ENCODE data around the gene PIM2.
"Not testable (repeated sequence)": the region's sequence is repeated elsewhere in the genome, so short reads cannot be mapped to it uniquely, and the experiment has no call there.

Gene PIM2

DNA sequence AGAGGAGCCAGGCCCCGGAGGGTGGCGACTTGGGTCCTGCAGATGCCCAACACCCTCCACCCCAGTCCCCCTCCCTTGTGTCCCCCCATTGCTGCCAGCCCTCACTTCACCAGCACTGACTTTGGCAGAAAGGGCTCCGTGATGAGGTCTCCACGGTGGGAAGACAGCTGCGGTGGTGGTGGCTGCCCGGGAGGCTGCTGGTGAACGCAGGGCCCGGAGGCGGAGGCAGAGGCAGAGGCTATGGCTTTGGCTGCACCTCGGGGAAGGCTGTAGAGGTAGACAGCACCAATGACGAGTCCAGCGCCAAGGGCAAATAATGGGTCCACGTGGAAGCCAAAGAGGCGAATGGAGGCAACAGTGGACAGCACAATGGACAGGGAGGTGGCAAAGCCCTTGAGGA is 14.2 kb downstream of the PIM2 start:
- no peak for DNase-seq

DNA sequence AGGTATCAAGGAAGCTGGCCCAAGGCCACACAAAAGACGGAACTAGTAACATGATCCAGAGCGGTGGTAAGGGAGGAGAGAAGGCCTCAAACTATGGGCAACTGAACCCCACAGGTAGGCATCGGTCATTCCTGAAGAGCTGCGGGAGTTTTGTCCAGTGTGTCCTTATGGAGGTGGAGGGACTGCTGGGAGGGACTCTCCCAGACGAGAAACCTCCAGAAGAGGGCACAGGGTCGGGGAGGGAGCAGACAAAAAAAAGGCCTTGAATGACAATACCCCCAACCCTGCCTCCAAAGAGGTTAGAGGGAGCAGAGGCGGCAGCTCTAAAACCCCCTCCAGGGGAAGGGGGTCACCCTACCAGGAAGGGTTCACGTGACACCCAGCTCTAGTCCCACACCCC is 14.6 kb downstream of the PIM2 start:
- DNase-seq, result no peak

DNA sequence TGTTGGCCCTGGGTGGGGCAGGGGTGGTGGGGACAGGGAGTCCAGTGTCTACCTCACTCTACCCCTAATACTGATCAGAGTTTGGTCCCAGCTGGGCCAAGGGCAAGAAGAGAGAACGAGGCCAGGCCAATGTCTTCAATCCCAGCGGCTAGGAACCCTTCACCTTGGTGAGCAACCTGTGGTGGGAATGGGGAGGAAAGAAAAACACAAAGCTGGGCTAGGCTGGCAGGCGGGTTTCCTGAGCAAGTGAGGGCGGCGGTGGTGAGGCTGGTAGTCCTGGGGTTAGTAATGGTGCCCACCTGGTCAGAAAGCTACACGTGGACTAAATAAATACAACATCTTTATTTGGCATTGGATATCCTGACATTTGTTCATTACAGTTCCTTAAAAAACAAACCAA is 15.5 kb downstream of the PIM2 start:
- DNase-seq, result no peak

DNA sequence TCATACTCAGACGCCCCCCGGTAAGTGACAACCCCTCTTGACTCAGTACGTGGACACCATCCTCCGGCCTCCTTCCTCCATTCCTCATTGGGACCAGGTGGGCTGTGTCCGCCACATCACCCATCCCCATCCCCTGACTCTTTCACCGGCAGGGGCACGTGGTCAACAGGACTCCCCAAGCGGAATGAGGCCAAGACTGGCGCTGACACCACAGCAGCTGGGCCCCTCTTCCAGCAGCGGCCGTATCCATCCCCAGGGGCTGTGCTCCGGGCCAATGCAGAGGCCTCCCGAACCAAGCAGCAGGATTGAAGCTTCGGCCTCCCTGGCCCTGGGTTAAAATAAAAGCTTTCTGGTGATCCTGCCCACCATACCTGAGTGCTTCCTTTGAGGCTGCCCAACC is 16.0 kb downstream of the PIM2 start:
- no peak for DNase-seq

- no peak for DNase-seq
These were observed 16.7 kb downstream of the PIM2 start for GRCh38 chrX:48902135-48902534.

GRCh38 chrX:48901069-48901468 is 17.8 kb downstream of the PIM2 start:
- DNase-seq, result no peak

GRCh38 chrX:48899078-48899410 is 19.8 kb downstream of the PIM2 start:
- DNase-seq, result no peak

DNA sequence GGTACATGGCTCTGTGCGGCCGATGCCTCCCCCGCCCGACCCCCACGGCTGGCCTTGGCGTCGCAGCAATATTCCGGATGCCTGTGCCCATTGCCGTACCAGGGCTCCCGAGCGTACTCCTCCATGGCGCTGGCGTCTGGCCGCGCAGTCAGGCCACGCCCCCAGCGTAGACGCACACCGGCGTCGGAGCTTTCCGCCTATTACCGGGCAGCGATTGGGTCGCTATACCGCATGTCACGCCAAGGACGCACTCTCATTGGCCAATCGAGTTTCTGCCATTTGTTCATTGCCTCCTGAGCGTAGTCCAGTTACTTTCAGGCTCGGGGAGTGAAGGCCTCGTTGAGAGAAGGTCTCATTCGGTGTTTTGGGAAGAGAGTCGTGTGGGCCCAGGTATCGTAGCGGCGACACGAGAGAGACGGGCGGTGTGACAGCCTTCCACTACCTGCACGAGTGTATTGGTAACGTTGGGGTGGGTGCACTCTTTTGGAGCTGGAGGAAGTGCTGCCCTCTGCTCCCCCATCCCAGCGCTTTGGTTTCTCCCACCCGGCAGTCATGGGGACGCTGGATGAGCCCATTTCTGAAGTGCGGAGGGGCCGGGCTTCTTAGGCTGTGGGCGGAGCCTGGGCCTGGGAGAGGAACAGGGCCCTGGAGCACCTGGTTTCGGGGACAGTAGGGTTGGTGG is 21.1 kb downstream of the PIM2 start, which contains the start of the genes PQBP1 and TIMM17B:
Gene PQBP1 (plus strand): TSS at position 306 of the 682 bp plus-strand sequence. CDS start 580 bp downstream, outside the sequence.
Gene TIMM17B (minus strand): TSS at position 144 of the 682 bp plus-strand sequence. CDS start 19 bp downstream, at position 125.
- DNase-seq, result peak; percentile 97

GRCh38 chrX:48897157-48897624 is 21.6 kb downstream of the PIM2 start:
- DNase-seq, result peak; percentile 70

DNA sequence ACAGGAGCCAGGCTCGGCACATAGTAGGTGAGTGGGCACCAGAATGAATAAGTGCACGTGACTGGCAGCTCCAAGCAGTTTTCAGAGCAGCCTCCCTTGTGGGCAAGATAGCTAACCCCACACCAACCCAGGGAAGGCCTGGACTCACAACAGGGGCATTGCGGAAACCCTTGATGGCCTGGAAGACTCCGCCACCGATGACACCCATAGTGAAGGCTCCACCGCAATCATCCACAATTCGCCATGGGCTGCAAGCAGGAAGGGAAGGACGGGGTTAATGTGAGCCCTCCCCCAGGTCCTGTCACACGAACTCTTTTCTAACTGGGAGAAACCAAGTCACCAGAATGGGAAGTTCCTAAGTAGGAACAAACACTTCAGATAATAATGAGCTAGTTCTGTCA is 22.2 kb downstream of the PIM2 start:
- DNase-seq, result no peak

DNA sequence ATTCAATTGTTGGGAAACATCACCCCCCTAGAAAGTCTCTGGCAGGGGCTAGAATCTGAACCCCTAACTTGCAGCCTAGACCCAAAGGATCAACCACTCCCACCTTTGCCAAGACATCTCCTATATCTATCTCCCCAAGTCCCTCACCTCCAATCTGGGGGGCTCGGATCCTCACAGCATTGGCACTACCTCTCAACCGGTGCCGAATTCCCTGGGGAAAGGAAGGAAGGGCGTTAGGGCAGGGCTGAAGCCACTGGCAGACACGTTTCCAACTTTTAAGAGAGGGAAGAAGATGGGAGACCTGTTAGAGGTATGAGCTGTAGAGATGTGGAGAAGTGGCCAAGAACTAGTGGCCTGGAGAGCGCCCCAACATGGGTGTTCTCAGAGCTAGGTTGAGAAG is 23.9 kb downstream of the PIM2 start:
- DNase-seq, result no peak

GRCh38 chrX:48893556-48894348 is 25.1 kb downstream of the PIM2 start:
- DNase-seq, result no peak

GRCh38 chrX:48892896-48893295 is 25.9 kb downstream of the PIM2 start:
- no peak for DNase-seq

DNA sequence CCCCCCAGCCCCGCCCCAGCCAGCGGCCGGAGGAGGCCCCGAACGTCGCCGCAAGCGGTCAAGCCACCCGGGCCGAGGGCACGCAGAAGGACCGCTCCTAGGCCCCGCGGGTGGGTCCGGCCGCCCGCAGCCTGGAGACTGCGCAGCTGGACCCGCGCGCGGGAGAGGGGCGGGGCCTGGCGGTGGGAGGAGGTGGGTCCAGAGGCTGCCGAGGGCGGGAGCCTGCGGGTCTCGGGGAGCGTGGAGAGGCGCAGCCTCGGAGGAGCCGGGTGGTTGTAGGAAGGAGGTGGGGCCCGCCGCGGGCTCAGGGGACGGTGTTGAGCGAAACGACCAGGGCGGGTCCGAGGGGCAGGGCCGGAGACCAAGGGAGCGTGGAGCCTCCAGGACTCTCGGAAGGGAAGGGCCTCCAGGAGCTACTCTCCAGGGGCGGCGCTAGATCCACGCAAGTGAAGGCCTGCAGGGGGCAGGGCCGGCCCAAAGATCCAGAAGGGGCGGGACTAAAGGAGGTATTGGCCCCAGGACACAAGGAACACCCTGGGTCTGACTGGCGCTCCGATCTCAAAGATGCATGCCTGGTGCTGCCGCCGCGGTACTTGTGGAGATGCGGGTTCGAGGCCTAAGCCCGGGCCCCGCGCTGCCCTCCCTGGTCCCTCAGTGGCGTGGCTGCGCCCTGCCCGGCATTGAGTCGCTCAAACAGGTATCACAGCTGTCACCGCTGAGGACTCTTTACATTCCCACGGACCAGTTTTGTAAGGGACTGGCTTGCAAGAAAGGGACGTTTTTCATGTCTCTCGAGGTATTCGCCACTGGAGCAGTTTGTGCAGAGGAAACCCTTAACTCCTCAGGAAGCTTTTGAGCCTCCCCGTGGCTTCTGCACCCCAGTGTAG is 27.2 kb downstream of the PIM2 start:
- peak; percentile 86 for DNase-seq

DNA sequence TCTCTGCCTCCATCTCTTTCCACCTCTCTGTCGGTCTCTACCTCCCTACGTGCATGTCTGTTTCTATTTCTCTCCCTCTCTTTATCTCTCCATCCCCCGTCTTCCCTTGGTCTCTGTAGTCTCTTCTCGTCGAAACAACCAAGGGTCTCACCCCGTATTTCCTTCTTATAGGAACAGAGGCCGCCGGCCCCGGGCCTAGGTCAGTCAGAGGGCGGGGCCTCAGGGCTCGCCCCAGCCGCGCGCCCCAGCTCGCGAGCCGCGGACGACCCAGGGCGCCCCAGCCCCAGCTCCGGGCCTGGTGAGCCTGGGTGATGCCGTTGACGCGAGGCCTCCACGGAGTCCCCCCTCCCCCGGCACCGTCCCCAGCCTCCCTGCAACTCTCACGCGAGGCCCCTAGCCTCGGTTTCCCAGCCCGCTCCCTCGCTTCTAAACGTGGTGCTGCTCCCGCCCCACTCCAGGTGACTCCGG is 27.9 kb downstream of the PIM2 start:
- DNase-seq, result no peak

DNA sequence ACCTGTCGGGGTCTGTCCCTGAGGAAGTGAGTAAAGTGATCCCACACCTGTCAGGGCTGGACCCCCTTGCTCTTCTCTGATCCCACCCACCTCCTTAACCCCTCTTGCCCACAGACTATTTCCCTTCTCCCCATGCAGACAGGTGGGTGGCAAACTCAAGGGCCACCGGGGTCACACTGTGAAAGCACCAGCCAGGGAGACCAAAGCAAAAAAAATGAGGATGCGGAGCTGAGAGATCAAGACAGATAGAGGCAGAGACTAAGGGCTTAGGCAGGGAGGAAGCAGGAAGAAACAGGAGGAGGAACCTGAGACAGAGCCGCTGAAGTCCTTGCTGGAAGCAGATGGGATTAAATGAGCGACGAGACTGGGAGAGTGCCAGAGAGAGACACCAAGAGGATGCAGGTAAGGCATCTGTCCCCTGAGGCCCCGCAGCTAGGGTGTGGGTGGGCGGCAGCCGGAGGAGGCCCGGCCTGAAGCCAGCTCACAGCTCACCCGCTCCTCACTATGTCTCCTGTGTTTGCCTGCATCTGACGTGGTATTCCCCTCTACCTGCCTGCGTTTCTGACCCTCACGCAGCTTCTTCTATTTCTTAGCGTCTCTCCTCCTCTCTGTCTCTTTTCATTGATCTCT is 28.4 kb downstream of the PIM2 start:
- DNase-seq, result no peak

DNA sequence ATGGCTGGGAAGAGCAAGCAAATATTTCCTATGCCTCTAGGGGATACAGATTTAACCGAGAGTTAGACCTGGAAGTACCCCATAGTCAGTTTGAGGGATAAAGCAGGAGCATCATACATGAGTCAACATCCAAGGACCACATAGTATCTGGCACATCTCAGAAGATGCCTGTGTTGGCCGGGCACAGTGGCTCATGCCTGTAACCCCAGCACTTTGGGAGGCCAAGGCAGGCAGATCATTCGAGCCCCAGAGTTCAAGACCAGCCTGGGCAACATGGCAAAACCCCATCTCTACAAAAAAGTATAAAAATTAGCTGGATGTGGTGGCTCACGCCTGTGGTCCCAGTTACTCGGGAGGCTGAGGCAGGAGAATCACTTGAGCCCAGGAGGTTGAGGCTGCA is 32.2 kb downstream of the PIM2 start:
- DNase-seq, result not testable (repeated sequence)

GRCh38 chrX:48883729-48884128 is 35.1 kb downstream of the PIM2 start:
- no peak for DNase-seq

- not testable (repeated sequence) for DNase-seq
These were observed 41.9 kb downstream of the PIM2 start for GRCh38 chrX:48876944-48877343.

GRCh38 chrX:48872017-48872416 is 46.8 kb downstream of the PIM2 start:
- not testable (repeated sequence) for DNase-seq

GRCh38 chrX:48864210-48864609 is 54.6 kb downstream of the PIM2 start:
- peak; percentile 17 for DNase-seq

Measured in fibroblast of skin of back (primary cell).